ENCODE results near the gene INSRR. TPM values are rescaled to one million over a fixed set of nuclear protein-coding genes. Genes with fewer than 3 reads are reported as not detected.

The INSRR gene
- total and polyA plus RNA-seq, 3 donors from 2014 or later, result 1.5 to 7.0 (median 6.4) TPM

GRCh38 chr1:156823210-156823790 lies 35.6 kb downstream of the INSRR start:
- no peak for DNase-seq
- TF ChIP-seq CTCF (IDR thresholded peaks at IDR 0.05), result no peak
- TF ChIP-seq POLR2A (IDR thresholded peaks at IDR 0.05), result no peak
- Histone ChIP-seq H3K27ac (no peak overlapping the region), H3K9me3 (no peaks in the 10 kb centered on the region), H3K4me1 (peaks cover 4% of the 10 kb centered on the region), H3K36me3 (ENCODE audit: low read depth, missing control alignments) (no peaks in the 10 kb centered on the region), H3K4me3 (no peak overlapping the region), H3K27me3 (no peaks in the 10 kb centered on the region)
- 97 to 98% methylated on average over 5 of the region's 5 CpGs for WGBS, 2 donors
- intact Hi-C loops (cut with DNase I; ENCODE audit: low total_unique reads), result no loop called here

- TF ChIP-seq CTCF (IDR thresholded peaks at IDR 0.05) (no peak), POLR2A (IDR thresholded peaks at IDR 0.05) (no peak)
- H3K27ac ChIP-seq, result no peak overlapping the region
- intact Hi-C loops (cut with DNase I; ENCODE audit: low total_unique reads), result no loop called here
- WGBS, 2 donors, result 91 to 92% methylated on average over 1 of the region's 1 CpG
- no peaks in the 10 kb centered on the region for H3K9me3 ChIP-seq
- no peaks in the 10 kb centered on the region for H3K27me3 ChIP-seq
- peaks cover 4% of the 10 kb centered on the region for H3K4me1 ChIP-seq
- DNase-seq, result no peak
- H3K4me3 ChIP-seq, result no peak overlapping the region
- no peaks in the 10 kb centered on the region for H3K36me3 ChIP-seq (ENCODE audit: low read depth, missing control alignments)
Observed at GRCh38 chr1:156822680-156823079, 36.2 kb downstream of the INSRR start.

GRCh38 chr1:156821801-156822200 lies 37.1 kb downstream of the INSRR start:
- 76 to 82% methylated on average over 4 of the region's 4 CpGs for WGBS, 2 donors
- no peak for DNase-seq
- Histone ChIP-seq H3K4me1 (peaks cover 1% of the 10 kb centered on the region), H3K36me3 (ENCODE audit: low read depth, missing control alignments) (no peaks in the 10 kb centered on the region), H3K9me3 (no peaks in the 10 kb centered on the region), H3K27me3 (no peaks in the 10 kb centered on the region), H3K27ac (no peak overlapping the region), H3K4me3 (no peak overlapping the region)
- intact Hi-C loops (cut with DNase I; ENCODE audit: low total_unique reads), result no loop called here
- no peak for TF ChIP-seq POLR2A (IDR thresholded peaks at IDR 0.05)

- TF ChIP-seq CTCF (IDR thresholded peaks at IDR 0.05) (no peak), POLR2A (IDR thresholded peaks at IDR 0.05) (no peak)
- Histone ChIP-seq H3K9me3 (no peaks in the 10 kb centered on the region), H3K27ac (peak within 1 kb of the TSS in 1 of 2 donors; percentile 32), H3K36me3 (ENCODE audit: low read depth, missing control alignments) (no peaks in the 10 kb centered on the region), H3K27me3 (no peaks in the 10 kb centered on the region), H3K4me3 (no peak within 1 kb of the TSS), H3K4me1 (peaks cover 13% of the 10 kb centered on the region)
- intact Hi-C loops (cut with DNase I; ENCODE audit: low total_unique reads), result no loop called here
- WGBS, 2 donors, result 67 to 76% methylated on average over 10 of the region's 10 CpGs
- peak; percentile 42 for DNase-seq
Observed at GRCh38 chr1:156816561-156817328, 42.2 kb downstream of the INSRR start, which contains the start of gene SH2D2A. Gene SH2D2A (minus strand): TSS chr1:156816848. CDS start chr1:156816708, 140 bp downstream.

GRCh38 chr1:156815961-156816422 lies 42.9 kb downstream of the INSRR start:
- no peak for DNase-seq
- TF ChIP-seq CTCF (IDR thresholded peaks at IDR 0.05), result no peak
- no peak for TF ChIP-seq POLR2A (IDR thresholded peaks at IDR 0.05)
- Histone ChIP-seq H3K27ac (peak overlapping the region in 1 of 2 donors; percentile 32), H3K4me1 (peaks cover 13% of the 10 kb centered on the region), H3K36me3 (ENCODE audit: low read depth, missing control alignments) (no peaks in the 10 kb centered on the region), H3K4me3 (no peak overlapping the region), H3K9me3 (no peaks in the 10 kb centered on the region), H3K27me3 (no peaks in the 10 kb centered on the region)
- intact Hi-C loops (cut with DNase I; ENCODE audit: low total_unique reads), result no loop called here
- WGBS, 2 donors, result 72 to 74% methylated on average over 8 to 10 of the region's 10 CpGs
